ENCODE results near the gene RAB40C. TPM values are rescaled to one million over a fixed set of nuclear protein-coding genes. Genes with fewer than 3 reads are reported as not detected.

RAB40C gene
- total RNA-seq, 6 donors from 2014 or later, result 40.5 to 101 (median 61.5) TPM

GRCh38 chr16:569445-570254 is 20.2 kb upstream of the RAB40C start, which contains the start of gene PIGQ:
TSS of gene PIGQ (plus strand) at chr16:569968. CDS start at chr16:574075, 4,107 bp downstream.
- H3K4me3 ChIP-seq, result peak within 1 kb of the TSS; percentile 81 to 99 (median 98)
- no peak for TF ChIP-seq POLR2AphosphoS5 (IDR thresholded peaks at IDR 0.05)
- TF ChIP-seq, protein P1, sequence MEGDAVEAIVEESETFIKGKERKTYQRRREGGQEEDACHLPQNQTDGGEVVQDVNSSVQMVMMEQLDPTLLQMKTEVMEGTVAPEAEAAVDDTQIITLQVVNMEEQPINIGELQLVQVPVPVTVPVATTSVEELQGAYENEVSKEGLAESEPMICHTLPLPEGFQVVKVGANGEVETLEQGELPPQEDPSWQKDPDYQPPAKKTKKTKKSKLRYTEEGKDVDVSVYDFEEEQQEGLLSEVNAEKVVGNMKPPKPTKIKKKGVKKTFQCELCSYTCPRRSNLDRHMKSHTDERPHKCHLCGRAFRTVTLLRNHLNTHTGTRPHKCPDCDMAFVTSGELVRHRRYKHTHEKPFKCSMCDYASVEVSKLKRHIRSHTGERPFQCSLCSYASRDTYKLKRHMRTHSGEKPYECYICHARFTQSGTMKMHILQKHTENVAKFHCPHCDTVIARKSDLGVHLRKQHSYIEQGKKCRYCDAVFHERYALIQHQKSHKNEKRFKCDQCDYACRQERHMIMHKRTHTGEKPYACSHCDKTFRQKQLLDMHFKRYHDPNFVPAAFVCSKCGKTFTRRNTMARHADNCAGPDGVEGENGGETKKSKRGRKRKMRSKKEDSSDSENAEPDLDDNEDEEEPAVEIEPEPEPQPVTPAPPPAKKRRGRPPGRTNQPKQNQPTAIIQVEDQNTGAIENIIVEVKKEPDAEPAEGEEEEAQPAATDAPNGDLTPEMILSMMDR (IDR thresholded peaks at IDR 0.05), result no peak
- TF ChIP-seq POLR2A (IDR thresholded peaks at IDR 0.05), result peak in 1 of 4 donors; percentile 56
- no peak for TF ChIP-seq EP300 (IDR thresholded peaks at IDR 0.05)
- ATAC-seq (ENCODE audit: low FRiP score in 2 of 2), result peak in 1 of 2 donors; percentile 78
- peak within 1 kb of the TSS; percentile 77 to 88 (median 84) for H3K27ac ChIP-seq
- peaks cover under 1 to 13% (median 9%) of the 10 kb centered on the region in 4 donors for H3K36me3 ChIP-seq
- WGBS, 2 donors, result 10% methylated on average over 15 of the region's 87 CpGs; no CpG with 5 or more reads in 1 of the 2 donors
- H3K27me3 ChIP-seq, result no peaks in the 10 kb centered on the region
- no peaks in the 10 kb centered on the region for H3K9me3 ChIP-seq
- DNase-seq, result peak; percentile 69 to 94
- H3K4me1 ChIP-seq, result peaks cover 32 to 60% (median 37%) of the 10 kb centered on the region in 4 donors

- H3K27ac ChIP-seq, result no peak overlapping the region
- H3K4me1 ChIP-seq, result peaks cover 15 to 30% (median 18%) of the 10 kb centered on the region in 4 donors
- DNase-seq (peak in 1 of 2 donors; percentile 79), ATAC-seq (ENCODE audit: low FRiP score in 2 of 2) (no peak)
- H3K36me3 ChIP-seq, result peaks cover 5 to 28% (median 24%) of the 10 kb centered on the region in 4 donors
- 86 to 91% methylated on average over 15 to 27 of the region's 27 CpGs for WGBS, 2 donors
- TF ChIP-seq, protein P1 (IDR thresholded peaks at IDR 0.05), result no peak
- no peak overlapping the region for H3K4me3 ChIP-seq
- no peaks in the 10 kb centered on the region for H3K9me3 ChIP-seq
- H3K27me3 ChIP-seq, result no peaks in the 10 kb centered on the region
These were observed 16.8 kb upstream of the RAB40C start for GRCh38 chr16:572865-573650.

DNA sequence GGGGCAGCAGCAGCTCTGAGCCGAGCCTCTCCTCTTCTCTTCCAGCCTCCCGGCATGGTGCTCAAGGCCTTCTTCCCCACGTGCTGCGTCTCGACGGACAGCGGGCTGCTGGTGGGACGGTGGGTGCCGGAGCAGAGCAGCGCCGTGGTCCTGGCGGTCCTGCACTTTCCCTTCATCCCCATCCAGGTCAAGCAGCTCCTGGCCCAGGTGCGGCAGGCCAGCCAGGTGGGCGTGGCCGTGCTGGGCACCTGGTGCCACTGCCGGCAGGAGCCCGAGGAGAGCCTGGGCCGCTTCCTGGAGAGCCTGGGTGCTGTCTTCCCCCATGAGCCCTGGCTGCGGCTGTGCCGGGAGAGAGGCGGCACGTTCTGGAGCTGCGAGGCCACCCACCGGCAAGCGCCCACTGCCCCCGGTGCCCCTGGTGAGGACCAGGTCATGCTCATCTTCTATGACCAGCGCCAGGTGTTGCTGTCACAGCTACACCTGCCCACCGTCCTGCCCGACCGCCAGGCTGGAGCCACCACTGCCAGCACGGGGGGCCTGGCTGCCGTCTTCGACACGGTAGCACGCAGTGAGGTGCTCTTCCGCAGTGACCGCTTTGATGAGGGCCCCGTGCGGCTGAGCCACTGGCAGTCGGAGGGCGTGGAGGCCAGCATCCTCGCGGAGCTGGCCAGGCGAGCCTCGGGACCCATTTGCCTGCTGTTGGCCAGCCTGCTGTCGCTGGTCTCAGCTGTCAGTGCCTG is 15.7 kb upstream of the RAB40C start:
- 97% methylated on average over 32 of the region's 46 CpGs; no CpG with 5 or more reads in 1 of the 2 donors for WGBS, 2 donors

More for the DNA sequence above, 15.7 kb upstream of the RAB40C start:
- ATAC-seq (ENCODE audit: low FRiP score in 2 of 2) (no peak), DNase-seq (peak in 1 of 2 donors; percentile 77)
- Histone ChIP-seq H3K36me3 (peaks cover 5 to 28% (median 24%) of the 10 kb centered on the region in 4 donors), H3K4me1 (peaks cover 14 to 26% (median 16%) of the 10 kb centered on the region in 4 donors), H3K27ac (no peak overlapping the region), H3K27me3 (no peaks in the 10 kb centered on the region), H3K4me3 (no peak overlapping the region), H3K9me3 (no peaks in the 10 kb centered on the region)
- no peak for TF ChIP-seq POLR2AphosphoS5 (IDR thresholded peaks at IDR 0.05)
- no peak for TF ChIP-seq EP300 (IDR thresholded peaks at IDR 0.05)
- TF ChIP-seq, protein P1 (IDR thresholded peaks at IDR 0.05), result no peak
- TF ChIP-seq POLR2A (IDR thresholded peaks at IDR 0.05), result no peak
